ENCODE results near the gene IL11RA.

Gene IL11RA

DNA sequence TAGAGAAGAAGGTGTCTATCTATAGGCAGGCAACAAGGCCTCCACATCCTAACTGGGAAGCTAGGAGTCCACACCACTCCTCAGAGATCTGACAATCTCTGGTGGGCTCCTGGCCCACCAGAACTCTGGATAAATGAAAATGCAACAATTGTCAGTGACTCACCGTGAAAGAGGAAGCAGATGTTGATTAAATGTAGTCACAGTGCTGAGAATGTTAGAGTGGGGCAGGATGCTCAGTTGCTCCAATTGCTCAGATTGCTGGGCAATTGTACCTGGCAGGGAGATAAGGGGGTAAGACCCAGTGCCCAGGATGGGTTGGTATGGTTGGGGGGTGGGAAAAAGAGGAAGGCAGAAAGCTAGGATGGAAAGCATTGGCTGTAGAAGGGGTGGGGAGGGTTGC lies 34.7 kb downstream of the IL11RA start:
- no peaks in the 10 kb centered on the region for H4K20me1 ChIP-seq (ENCODE audit: low read depth, low read length)
- H3K9ac ChIP-seq (ENCODE audit: low read length) = no peak overlapping the region
- no peaks in the 10 kb centered on the region for H3F3A ChIP-seq (ENCODE audit: insufficient read depth)
- no peaks in the 10 kb centered on the region for H3K36me3 ChIP-seq (ENCODE audit: low read length)
- TF ChIP-seq EZH2phosphoT487 (conservative IDR thresholded peaks at IDR 0.05; ENCODE audit: low read length) = no peak
- TF ChIP-seq, protein P1, sequence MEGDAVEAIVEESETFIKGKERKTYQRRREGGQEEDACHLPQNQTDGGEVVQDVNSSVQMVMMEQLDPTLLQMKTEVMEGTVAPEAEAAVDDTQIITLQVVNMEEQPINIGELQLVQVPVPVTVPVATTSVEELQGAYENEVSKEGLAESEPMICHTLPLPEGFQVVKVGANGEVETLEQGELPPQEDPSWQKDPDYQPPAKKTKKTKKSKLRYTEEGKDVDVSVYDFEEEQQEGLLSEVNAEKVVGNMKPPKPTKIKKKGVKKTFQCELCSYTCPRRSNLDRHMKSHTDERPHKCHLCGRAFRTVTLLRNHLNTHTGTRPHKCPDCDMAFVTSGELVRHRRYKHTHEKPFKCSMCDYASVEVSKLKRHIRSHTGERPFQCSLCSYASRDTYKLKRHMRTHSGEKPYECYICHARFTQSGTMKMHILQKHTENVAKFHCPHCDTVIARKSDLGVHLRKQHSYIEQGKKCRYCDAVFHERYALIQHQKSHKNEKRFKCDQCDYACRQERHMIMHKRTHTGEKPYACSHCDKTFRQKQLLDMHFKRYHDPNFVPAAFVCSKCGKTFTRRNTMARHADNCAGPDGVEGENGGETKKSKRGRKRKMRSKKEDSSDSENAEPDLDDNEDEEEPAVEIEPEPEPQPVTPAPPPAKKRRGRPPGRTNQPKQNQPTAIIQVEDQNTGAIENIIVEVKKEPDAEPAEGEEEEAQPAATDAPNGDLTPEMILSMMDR (IDR thresholded peaks at IDR 0.05; ENCODE audit: insufficient read depth, low read length, poor library complexity, severe bottlenecking) = no peak
- no peaks in the 10 kb centered on the region for H3K79me2 ChIP-seq (ENCODE audit: insufficient read depth, low read length)
- H3K9me2 ChIP-seq (replicated peaks; ENCODE audit: insufficient read depth, low read length) = no peaks in the 10 kb centered on the region
- H3K4me2 ChIP-seq (ENCODE audit: low read depth, low read length, poor library complexity, severe bottlenecking) = no peak overlapping the region
- no peak overlapping the region for H2AFZ ChIP-seq (ENCODE audit: low read depth, low read length, severe bottlenecking)
- no peaks in the 10 kb centered on the region for H3K9me3 ChIP-seq (ENCODE audit: insufficient read depth, low read length)
- H3K4me3 ChIP-seq (ENCODE audit: insufficient read depth, low read length, poor library complexity, severe bottlenecking) = no peak overlapping the region
- H3K27ac ChIP-seq (ENCODE audit: low read depth, low read length) = no peak overlapping the region
- no peaks in the 10 kb centered on the region for H3K27me3 ChIP-seq (ENCODE audit: low read length)

DNA sequence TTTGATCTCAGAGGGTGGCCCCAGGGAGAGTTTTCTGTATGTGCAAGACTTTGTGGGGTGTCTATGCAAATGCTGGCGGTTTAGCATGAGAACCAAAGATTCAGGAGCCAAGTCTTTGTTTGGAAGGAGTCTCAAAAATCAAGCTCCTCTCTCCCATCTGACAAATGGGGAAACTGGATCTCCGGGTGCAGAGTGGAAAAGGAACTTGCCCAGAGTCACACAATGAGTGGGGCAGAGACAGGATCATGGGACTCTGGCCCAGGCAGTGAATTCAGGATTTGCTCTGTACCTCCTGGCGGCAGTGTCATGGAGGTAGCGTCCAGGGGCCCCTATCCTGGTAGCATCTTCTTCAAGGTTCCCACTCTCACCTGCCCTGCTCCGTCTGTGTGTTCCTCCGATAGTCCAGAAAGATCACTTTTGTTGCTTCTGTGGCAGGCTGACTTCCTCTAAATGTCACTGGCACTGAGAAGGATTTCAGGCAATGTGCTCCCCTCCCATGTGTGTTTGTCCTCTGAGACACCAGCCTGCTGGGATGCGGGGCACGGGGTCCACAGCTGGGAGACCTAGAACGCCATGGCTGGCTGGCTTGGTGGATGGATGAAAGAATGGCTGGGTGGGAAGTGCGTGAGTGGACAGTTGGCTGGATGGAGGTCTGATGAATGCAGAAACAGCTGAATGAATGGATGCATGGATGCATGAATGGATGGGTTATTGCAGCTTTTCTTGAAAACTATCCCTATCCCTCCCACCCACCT lies 35.5 kb downstream of the IL11RA start:
- no peak overlapping the region for H2AFZ ChIP-seq (ENCODE audit: low read depth, low read length, severe bottlenecking)
- no peak overlapping the region for H3K9ac ChIP-seq (ENCODE audit: low read length)
- H3K9me3 ChIP-seq (ENCODE audit: insufficient read depth, low read length) = no peaks in the 10 kb centered on the region
- no peak overlapping the region for H3K27ac ChIP-seq (ENCODE audit: low read depth, low read length)
- no peak overlapping the region for H3K4me2 ChIP-seq (ENCODE audit: low read depth, low read length, poor library complexity, severe bottlenecking)
- no peaks in the 10 kb centered on the region for H3K36me3 ChIP-seq (ENCODE audit: low read length)
- TF ChIP-seq EZH2phosphoT487 (conservative IDR thresholded peaks at IDR 0.05; ENCODE audit: low read length) = no peak
- TF ChIP-seq, protein P1 (IDR thresholded peaks at IDR 0.05; ENCODE audit: insufficient read depth, low read length, poor library complexity, severe bottlenecking) = no peak
- no peaks in the 10 kb centered on the region for H4K20me1 ChIP-seq (ENCODE audit: low read depth, low read length)
- no peaks in the 10 kb centered on the region for H3K79me2 ChIP-seq (ENCODE audit: insufficient read depth, low read length)
- H3K9me2 ChIP-seq (replicated peaks; ENCODE audit: insufficient read depth, low read length) = no peaks in the 10 kb centered on the region
- H3K4me3 ChIP-seq (ENCODE audit: insufficient read depth, low read length, poor library complexity, severe bottlenecking) = no peak overlapping the region
- no peaks in the 10 kb centered on the region for H3F3A ChIP-seq (ENCODE audit: insufficient read depth)
- no peaks in the 10 kb centered on the region for H3K27me3 ChIP-seq (ENCODE audit: low read length)

DNA sequence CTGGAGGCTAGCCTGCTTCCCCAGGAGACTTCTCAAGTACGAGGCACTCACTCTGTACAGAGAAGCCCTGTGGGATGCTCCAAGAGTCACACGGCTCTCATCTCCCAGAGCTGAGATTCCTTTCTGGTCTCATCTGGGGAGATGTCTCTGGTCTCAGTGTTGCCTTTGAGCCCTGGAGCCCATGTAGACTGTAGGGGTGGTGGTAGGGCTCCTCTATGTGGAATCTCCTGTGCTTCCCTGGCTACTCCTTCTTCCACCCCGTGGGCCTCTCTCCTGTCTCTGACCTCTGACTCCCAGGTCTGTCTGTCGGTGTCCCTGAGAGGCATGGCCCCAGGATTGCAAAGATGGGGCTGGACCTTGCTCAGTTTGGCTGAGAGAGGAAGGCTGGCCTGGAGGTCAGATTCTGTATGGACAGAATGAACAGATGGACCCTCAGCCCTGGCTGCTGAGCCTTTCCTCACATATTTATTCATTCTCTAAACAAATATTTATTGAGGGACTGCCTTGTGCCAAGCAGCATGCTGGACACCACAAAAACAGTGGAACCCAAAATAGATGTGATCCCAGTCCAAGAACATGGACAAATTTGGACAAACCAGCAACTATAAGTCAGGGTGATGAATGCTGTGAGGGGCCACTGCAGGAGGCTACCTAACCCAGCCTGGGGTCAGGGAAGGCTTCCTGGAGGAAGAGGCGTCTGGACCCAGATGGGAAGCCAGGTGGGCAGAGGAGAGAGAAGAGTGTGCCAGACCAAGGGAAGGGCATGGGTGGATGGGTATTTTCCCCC lies 36.5 kb downstream of the IL11RA start:
- no peak overlapping the region for H2AFZ ChIP-seq (ENCODE audit: low read depth, low read length, severe bottlenecking)
- H3K27ac ChIP-seq (ENCODE audit: low read depth, low read length) = no peak overlapping the region
- H3K79me2 ChIP-seq (ENCODE audit: insufficient read depth, low read length) = no peaks in the 10 kb centered on the region
- H3K9me2 ChIP-seq (replicated peaks; ENCODE audit: insufficient read depth, low read length) = no peaks in the 10 kb centered on the region
- no peaks in the 10 kb centered on the region for H3K27me3 ChIP-seq (ENCODE audit: low read length)
- no peaks in the 10 kb centered on the region for H4K20me1 ChIP-seq (ENCODE audit: low read depth, low read length)
- TF ChIP-seq, protein P1 (IDR thresholded peaks at IDR 0.05; ENCODE audit: insufficient read depth, low read length, poor library complexity, severe bottlenecking) = no peak
- no peak for TF ChIP-seq EZH2phosphoT487 (conservative IDR thresholded peaks at IDR 0.05; ENCODE audit: low read length)
- H3K36me3 ChIP-seq (ENCODE audit: low read length) = no peaks in the 10 kb centered on the region
- H3K9ac ChIP-seq (ENCODE audit: low read length) = no peak overlapping the region
- H3F3A ChIP-seq (ENCODE audit: insufficient read depth) = no peaks in the 10 kb centered on the region
- H3K4me2 ChIP-seq (ENCODE audit: low read depth, low read length, poor library complexity, severe bottlenecking) = no peak overlapping the region
- no peaks in the 10 kb centered on the region for H3K9me3 ChIP-seq (ENCODE audit: insufficient read depth, low read length)
- no peak overlapping the region for H3K4me3 ChIP-seq (ENCODE audit: insufficient read depth, low read length, poor library complexity, severe bottlenecking)
